ENCODE data around the gene FANCC. TPM values are rescaled to one million over a fixed set of nuclear protein-coding genes. Genes with fewer than 3 reads are reported as not detected.

The FANCC gene
- total RNA-seq, 6 experiments from 2014 or later: 4.7 to 7.1 (median 5.7) TPM

DNA sequence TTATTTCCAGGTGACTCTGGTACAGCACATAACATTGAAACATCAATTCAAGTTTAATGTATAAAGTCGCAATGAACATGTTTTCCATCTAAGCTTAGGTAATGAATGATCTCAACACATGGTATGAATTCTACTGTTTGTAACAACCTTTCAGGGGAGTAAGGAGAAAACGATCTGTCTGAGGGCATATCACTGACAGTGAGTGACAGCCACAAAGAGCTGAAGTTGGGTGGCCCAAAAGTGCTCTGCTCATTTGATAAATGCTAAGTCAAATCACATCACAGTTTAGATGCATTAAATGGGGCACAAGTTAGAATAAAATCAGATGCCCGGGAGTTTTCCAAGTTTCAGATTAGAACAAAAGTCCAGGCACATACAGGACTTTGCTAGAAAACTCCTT, 1.2 kb downstream of the FANCC start:
- Mint-ChIP-seq H3K4me1 (ENCODE audit: low read depth) (peaks cover 43% of the 10 kb centered on the region), H3K27me3 (ENCODE audit: insufficient read depth) (no peaks in the 10 kb centered on the region), H3K36me3 (ENCODE audit: low read depth) (no peaks in the 10 kb centered on the region), H3K9me3 (no peaks in the 10 kb centered on the region), H3K27ac (peak overlapping the region; percentile 75), H3K4me3 (peak overlapping the region; percentile 90)
- DNase-seq: no peak
- TF ChIP-seq, protein P1, sequence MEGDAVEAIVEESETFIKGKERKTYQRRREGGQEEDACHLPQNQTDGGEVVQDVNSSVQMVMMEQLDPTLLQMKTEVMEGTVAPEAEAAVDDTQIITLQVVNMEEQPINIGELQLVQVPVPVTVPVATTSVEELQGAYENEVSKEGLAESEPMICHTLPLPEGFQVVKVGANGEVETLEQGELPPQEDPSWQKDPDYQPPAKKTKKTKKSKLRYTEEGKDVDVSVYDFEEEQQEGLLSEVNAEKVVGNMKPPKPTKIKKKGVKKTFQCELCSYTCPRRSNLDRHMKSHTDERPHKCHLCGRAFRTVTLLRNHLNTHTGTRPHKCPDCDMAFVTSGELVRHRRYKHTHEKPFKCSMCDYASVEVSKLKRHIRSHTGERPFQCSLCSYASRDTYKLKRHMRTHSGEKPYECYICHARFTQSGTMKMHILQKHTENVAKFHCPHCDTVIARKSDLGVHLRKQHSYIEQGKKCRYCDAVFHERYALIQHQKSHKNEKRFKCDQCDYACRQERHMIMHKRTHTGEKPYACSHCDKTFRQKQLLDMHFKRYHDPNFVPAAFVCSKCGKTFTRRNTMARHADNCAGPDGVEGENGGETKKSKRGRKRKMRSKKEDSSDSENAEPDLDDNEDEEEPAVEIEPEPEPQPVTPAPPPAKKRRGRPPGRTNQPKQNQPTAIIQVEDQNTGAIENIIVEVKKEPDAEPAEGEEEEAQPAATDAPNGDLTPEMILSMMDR (IDR thresholded peaks at IDR 0.05): no peak

DNA sequence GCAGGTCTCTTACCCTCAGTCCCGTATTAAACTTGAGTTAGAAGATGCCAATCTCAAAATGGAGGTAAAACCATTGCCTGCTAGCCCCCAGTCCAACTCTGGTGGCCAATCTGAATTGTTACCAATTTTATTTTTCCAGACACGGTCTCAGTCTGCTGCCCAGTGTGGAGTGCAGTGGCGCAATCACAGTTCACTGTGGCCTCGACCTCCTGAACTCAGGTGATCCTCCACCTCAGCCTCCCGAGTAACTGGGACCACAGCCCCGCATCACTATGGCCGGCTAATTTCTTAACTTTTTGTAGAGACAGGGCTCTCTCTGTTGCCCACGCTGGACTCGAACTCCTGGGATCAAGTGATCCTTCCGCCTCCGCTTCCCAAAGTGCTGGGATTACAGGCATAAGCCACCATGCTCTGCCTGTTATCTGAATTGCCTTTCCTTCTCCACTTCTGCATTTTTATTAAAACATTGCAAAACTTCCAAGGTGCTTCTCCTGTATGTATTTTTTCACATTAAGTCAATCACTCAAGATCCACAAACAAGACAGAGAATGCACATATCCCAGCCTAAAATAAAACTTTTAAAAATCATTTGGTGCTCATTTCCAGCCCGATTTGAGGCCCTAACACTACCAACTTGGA, 2.3 kb downstream of the FANCC start:
- DNase-seq: no peak
- peaks cover 43% of the 10 kb centered on the region for H3K4me1 Mint-ChIP-seq (ENCODE audit: low read depth)
- H3K27me3 Mint-ChIP-seq (ENCODE audit: insufficient read depth): no peaks in the 10 kb centered on the region
- TF ChIP-seq, protein P1 (IDR thresholded peaks at IDR 0.05): no peak
- no peaks in the 10 kb centered on the region for H3K9me3 Mint-ChIP-seq
- H3K4me3 Mint-ChIP-seq: no peak overlapping the region
- no peak overlapping the region for H3K27ac Mint-ChIP-seq
- H3K36me3 Mint-ChIP-seq (ENCODE audit: low read depth): no peaks in the 10 kb centered on the region

DNA sequence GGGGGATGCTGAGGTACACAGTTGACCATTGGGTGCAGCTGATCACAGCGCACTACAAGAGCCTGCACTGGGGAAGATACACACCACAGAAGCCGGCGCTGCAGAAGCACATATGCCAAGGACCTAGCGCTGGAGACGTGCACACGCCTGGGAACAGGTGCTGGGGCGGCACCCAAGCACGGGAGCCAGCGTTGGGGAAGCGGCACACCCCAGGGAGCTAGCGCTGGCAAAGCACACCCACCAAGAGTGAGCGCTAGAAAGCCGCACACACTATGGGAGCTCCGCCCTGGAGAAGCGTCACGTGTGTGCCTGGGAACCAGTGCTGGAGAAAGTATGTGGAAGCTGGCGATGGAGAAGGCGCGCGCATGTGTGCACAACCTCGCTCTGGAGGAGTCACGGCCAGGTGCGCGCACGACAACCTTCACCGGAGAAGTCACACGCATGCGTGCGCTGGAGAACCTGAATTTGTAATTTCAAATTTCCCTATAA, 4.5 kb downstream of the FANCC start:
- Mint-ChIP-seq H3K9me3 (no peaks in the 10 kb centered on the region), H3K27me3 (ENCODE audit: insufficient read depth) (no peaks in the 10 kb centered on the region), H3K4me1 (ENCODE audit: low read depth) (peaks cover 43% of the 10 kb centered on the region), H3K27ac (no peak overlapping the region), H3K4me3 (peak overlapping the region; percentile 83), H3K36me3 (ENCODE audit: low read depth) (no peaks in the 10 kb centered on the region; the same call in 1 of the 2 replicates)
- DNase-seq: no peak
- TF ChIP-seq, protein P1 (IDR thresholded peaks at IDR 0.05): no peak

DNA sequence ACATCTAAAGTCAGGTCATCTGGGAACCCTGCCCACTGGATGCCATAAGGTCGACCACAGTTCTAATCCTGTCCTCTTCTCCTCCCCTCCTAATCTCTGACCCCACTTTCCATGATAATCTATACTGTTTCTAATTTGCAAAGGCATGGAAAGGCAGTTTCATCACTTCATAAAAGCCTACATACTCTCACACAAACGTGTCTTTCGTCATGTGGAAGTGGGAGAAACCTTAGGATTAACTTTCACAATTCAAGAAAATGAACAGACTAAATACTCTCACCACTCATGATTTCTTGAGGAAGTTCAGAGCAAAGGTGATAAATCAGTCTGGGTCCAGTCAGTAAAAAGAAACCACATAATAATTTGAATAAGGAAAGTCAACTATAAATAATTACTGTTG, 5.5 kb downstream of the FANCC start:
- Mint-ChIP-seq H3K4me1 (ENCODE audit: low read depth) (peaks cover 45% of the 10 kb centered on the region), H3K36me3 (ENCODE audit: low read depth) (no peaks in the 10 kb centered on the region; the same call in 1 of the 2 replicates), H3K27ac (no peak overlapping the region), H3K4me3 (no peak overlapping the region), H3K9me3 (no peaks in the 10 kb centered on the region), H3K27me3 (ENCODE audit: insufficient read depth) (no peaks in the 10 kb centered on the region)
- no peak for DNase-seq
- TF ChIP-seq, protein P1 (IDR thresholded peaks at IDR 0.05): no peak

DNA sequence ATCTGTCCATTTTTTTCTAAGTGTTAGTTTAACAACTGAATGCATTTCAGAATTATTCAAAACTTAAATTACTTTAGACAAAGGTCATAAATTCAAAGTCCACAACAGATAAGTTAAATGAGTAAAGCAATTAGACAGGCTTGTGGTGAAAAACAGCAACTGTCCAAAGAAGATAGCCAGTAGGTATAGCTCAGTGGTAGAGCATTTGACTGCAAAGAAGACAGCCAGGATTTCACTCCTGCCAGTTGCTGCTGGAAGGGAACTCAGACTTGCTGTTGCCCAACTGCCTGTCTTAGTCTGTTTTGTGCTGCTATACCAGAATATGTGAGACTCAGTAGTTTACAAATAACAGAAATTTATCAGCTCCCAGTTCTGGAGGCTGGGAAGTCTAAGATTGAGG, 10.0 kb downstream of the FANCC start:
- no peaks in the 10 kb centered on the region for H3K27me3 Mint-ChIP-seq (ENCODE audit: insufficient read depth)
- no peaks in the 10 kb centered on the region for H3K9me3 Mint-ChIP-seq
- H3K4me3 Mint-ChIP-seq: no peak overlapping the region
- DNase-seq: no peak
- peaks cover 41% of the 10 kb centered on the region for H3K4me1 Mint-ChIP-seq (ENCODE audit: low read depth)
- TF ChIP-seq, protein P1 (IDR thresholded peaks at IDR 0.05): no peak
- no peaks in the 10 kb centered on the region; the same call in 1 of the 2 replicates for H3K36me3 Mint-ChIP-seq (ENCODE audit: low read depth)
- H3K27ac Mint-ChIP-seq: no peak overlapping the region

Data from HFFc6 (cell line).